Subcutaneous adipose tissue (tissue), 4 donors: Measurements from ENCODE around the gene INTS15. TPM values are rescaled to one million over a fixed set of nuclear protein-coding genes. Genes with fewer than 3 reads are reported as not detected.

Experiments used
- total RNA-seq, 4 donors: library from RNA; depleted of rRNA; stranded (reverse); fragments of >200 nt; gene quantifications; one replicate each; pipeline ENCODE4 v1.1.0, GENCODE V29; 2016
- TF ChIP-seq, protein P1 (sequence below): fragments of 450-650 bp; IDR thresholded peaks from one replicate; pipeline ENCODE4 v1.5.1; 2016; ENCODE audit warnings: low read depth, mild to moderate bottlenecking, control low read depth, antibody characterized with exemption, moderate library complexity

The INTS15 gene
- total RNA-seq, 4 donors from 2014 or later = 13.3 to 42.0 (median 23.3) TPM

- TF ChIP-seq, protein P1, sequence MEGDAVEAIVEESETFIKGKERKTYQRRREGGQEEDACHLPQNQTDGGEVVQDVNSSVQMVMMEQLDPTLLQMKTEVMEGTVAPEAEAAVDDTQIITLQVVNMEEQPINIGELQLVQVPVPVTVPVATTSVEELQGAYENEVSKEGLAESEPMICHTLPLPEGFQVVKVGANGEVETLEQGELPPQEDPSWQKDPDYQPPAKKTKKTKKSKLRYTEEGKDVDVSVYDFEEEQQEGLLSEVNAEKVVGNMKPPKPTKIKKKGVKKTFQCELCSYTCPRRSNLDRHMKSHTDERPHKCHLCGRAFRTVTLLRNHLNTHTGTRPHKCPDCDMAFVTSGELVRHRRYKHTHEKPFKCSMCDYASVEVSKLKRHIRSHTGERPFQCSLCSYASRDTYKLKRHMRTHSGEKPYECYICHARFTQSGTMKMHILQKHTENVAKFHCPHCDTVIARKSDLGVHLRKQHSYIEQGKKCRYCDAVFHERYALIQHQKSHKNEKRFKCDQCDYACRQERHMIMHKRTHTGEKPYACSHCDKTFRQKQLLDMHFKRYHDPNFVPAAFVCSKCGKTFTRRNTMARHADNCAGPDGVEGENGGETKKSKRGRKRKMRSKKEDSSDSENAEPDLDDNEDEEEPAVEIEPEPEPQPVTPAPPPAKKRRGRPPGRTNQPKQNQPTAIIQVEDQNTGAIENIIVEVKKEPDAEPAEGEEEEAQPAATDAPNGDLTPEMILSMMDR = no peak
These were observed 24.2 kb upstream of the INTS15 start for GRCh38 chr7:6565655-6566054.

- TF ChIP-seq, protein P1 = no peak
These were observed 21.9 kb upstream of the INTS15 start for GRCh38 chr7:6567886-6568285.

- TF ChIP-seq, protein P1 = no peak
These were observed 18.6 kb upstream of the INTS15 start for GRCh38 chr7:6571160-6571779.

DNA sequence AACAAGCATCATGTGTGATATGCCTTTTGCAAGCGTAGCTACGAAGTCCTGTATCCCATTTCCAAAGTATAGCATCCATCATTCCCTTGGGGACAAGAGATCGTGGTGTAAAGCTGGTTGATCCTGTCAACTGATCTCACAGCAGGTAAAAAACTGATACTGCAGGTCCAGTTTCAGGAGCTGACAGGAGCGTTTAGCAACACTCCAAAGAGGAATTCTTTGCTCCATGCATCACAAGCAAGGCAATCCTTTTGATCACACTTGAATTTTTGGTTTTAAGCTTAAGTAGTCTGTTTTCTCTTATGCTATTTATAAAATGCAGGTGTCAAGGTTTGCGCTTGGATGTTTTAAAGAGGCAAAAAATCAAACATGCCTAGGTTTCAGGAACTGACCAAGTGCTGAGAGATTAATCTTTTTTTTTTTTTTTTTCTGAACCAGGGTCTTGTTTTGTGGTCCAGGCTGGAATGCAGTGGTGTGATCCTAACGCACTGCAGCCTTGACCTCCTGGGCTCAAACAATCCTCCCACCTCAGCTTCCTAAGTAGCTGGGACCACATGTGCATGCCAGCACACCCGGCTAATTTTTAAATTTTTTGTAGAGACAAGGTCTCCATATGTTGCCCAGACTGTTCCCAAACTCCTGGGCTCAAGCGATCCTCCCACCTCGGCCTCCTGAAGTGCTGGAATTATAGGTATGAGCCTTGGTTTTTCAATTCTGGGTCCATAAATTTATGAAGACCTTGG lies 14.4 kb upstream of the INTS15 start:
- TF ChIP-seq, protein P1 = no peak

GRCh38 chr7:6576024-6576866 lies 13.6 kb upstream of the INTS15 start:
- TF ChIP-seq, protein P1 = no peak

DNA sequence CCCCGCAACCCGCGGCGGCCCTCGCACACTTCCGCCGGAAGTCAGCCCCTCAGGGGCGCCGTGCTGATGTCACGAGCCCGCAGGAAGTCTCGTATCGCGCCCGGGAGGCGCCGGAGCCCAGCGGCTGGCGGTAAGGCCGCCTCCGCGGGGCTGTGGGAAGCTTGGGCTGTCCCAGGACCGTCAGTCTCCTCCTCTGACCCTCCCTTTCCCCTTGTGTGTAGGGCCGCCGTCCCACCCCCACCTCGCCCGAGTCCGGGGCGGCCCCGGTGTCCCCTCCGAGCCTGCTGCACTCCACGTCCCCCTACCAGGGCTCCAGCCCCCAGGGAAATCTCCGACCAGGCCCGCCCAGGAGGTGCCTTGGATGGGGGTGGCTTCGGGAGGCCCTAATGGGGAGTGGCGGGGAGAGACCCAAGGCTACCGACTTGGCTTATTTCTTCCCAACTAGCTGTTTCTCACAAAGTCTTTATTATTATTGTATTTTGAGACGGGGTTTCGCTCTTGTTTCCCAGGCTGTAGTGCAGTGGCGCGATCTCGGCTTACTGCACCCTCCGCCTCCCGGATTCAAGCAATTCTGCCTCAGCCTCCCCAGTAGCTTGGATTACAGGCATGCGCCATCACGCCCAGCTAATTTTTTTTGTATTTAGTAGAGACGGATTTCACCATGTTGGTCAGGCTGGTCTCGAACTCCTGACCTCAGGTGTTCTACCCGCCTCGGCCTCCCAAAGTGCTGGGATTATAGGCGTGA lies 12.3 kb upstream of the INTS15 start, which contains the start of gene ZDHHC4:
TSS of gene ZDHHC4 (plus strand) at position 86 of the 745 bp plus-strand sequence. CDS start 3,108 bp downstream, outside the sequence.
- TF ChIP-seq, protein P1 = no peak
